HFF-Myc (cell line): ENCODE results near the gene IGLL1.

Experiments used
- DNase-seq: peaks from one replicate; pipeline ENCODE4 v3.0.0-alpha.2; 2011; ENCODE audit warnings: low read depth; ENCODE audit errors: extremely low read depth
- H3K4me3 ChIP-seq: replicated peaks from 2 replicates; pipeline ENCODE4 v1.5.1; 2011; ENCODE audit warnings: low read depth, mild to moderate bottlenecking, control low read depth, low read length
- TF ChIP-seq, protein P1 (sequence below): IDR thresholded peaks from 2 replicates; pipeline ENCODE4 v1.5.1; 2012; ENCODE audit warnings: mild to moderate bottlenecking, low read depth, low read length, control low read depth; ENCODE audit errors: missing control alignments

IGLL1 gene

GRCh38 chr22:23613193-23613972, 33.3 kb upstream of the IGLL1 start:
- TF ChIP-seq, protein P1, sequence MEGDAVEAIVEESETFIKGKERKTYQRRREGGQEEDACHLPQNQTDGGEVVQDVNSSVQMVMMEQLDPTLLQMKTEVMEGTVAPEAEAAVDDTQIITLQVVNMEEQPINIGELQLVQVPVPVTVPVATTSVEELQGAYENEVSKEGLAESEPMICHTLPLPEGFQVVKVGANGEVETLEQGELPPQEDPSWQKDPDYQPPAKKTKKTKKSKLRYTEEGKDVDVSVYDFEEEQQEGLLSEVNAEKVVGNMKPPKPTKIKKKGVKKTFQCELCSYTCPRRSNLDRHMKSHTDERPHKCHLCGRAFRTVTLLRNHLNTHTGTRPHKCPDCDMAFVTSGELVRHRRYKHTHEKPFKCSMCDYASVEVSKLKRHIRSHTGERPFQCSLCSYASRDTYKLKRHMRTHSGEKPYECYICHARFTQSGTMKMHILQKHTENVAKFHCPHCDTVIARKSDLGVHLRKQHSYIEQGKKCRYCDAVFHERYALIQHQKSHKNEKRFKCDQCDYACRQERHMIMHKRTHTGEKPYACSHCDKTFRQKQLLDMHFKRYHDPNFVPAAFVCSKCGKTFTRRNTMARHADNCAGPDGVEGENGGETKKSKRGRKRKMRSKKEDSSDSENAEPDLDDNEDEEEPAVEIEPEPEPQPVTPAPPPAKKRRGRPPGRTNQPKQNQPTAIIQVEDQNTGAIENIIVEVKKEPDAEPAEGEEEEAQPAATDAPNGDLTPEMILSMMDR, result no peak
- no peak overlapping the region for H3K4me3 ChIP-seq
- no peak for DNase-seq

DNA sequence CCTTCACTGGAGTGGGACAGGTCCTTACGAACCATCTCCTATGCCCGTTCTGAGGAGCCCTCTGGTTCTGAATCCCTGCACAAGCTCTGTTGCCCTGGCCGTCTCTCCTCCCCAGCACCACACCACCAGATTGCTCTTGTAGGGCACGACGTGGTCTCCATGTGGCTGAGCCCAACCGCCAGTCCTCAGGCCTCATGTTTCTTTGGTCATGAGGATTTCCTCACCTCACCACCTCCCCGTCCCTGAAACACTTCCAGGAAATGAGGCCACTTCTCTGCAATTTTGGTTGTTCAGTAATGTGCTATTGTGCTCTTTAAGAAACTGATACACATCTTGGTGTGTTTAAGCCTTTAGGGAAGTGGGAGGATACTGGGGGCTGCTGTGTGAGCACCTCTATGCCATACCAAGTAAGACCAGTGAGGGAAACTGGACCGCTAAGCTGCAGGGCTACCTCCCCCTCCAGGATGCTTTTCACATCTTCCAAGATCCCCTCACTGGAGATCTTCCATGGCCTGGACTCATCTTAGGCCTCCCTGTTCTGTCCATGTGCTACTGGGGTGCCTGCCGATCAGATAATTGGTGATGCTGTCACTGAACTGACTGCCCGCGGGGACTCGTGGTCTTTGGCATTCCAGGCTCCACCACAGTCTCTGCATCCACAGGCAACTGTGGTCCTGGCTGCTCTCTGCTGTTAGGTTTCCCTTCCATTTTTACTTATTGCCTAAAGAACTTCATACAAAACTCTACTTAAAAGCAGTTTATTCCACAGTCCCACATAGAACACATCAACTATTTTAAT, 30.1 kb upstream of the IGLL1 start:
- no peak for DNase-seq
- H3K4me3 ChIP-seq, result no peak overlapping the region
- TF ChIP-seq, protein P1, result no peak

DNA sequence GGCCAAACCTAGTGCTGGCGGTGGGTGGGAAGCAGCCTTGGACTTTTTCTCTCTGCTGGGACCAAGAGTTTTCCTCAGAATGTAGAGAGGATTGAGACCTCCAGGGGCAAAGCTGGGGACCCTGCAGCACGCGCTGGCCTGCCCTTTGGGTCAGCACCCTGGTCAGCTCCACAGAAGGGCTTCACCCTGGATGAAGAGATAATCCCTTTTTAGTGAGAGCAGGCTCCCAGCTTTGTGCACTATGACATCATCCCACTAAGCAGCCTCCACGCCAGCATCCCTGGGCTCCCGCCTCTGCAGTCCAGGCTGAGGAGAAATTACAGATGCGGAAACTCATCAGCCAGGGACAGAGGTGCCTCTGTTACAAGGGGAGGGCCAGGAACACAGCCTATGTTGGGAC, 28.5 kb upstream of the IGLL1 start:
- TF ChIP-seq, protein P1, result no peak
- no peak overlapping the region for H3K4me3 ChIP-seq
- DNase-seq, result no peak

DNA sequence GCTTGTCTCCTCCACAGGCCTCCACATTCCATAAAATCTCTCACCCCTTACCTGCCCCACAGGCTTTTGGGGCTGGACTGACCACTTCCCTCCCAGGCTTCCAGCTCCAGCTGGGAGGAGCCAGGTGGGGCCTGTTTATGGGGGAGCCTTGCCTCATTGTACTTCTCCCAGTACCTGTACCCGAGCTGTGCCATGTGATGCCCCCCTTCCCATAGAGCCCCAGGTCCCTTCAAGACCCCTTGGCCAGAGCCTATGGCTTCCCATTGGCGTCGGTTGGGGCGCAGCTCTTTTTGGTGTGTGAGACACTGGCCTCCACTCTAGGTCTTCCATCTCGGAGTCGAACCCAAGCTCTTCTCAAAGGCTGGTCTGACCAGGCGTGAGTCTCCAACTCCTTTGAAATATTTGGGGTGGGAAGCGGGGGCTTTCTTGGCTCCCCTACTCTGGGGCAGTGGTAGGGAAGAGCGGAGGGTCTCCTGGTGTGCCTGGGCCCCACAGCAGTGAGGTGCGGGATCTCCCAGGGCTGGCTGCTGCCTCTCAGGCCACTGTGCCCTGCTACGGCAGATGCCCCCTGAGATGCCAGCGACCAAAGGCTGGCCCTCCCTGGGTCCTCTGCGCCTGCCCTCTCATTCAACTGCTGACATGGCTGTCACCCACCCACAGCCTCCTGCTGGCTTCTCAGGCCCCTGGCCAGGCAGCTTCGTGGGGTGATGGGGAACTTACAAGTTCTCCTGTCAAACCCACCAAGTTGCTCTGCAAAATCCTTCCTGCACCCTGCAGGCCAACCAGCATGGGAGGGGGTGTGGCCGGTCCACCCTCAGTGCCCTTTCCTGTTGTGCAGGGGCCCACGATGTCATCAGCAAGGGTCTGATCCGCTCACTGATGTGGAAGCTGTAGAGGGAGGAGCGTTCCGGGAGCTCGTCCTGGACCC, 26.4 kb upstream of the IGLL1 start:
- TF ChIP-seq, protein P1, result no peak
- H3K4me3 ChIP-seq, result no peak overlapping the region
- DNase-seq, result no peak

DNA sequence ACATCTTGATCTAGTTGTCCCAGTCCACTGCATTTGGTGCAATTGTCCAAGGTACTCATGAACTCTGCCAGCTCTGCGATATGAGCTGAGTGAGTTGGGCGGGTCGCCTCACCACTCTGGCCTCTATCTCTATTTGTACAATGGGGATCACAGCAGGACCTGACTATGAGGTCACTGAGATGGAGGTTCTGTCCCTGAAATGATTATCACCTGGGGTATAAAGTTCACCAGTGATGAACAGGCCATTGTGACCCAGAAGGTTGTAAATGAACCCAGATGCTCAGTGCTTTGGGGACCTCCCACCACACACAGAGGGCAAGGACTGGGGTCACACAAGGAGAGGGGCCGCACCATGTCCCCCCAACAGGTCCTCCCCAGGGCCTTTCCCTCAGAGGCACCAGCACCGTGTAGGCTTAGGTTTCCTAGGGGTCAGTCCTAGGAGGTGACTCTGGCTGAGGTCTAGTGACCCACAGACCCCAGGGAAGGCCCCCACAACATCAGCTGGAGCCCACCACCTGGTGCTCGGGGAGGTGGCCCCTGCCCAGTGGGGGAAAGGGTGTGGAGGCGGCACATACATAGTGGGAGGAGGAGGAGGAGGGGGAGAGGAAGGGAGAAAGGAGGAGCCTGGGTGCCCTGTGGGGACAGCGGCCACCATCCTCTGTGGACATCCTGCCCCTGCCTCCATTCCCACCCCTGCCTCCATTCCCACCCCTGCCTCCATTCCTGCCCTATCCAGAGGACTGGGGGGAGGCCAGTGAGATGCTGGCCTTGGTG, 25.0 kb upstream of the IGLL1 start:
- TF ChIP-seq, protein P1, result no peak
- no peak overlapping the region for H3K4me3 ChIP-seq
- DNase-seq, result no peak

GRCh38 chr22:23603266-23603665, 23.2 kb upstream of the IGLL1 start:
- TF ChIP-seq, protein P1, result no peak
- DNase-seq, result no peak
- H3K4me3 ChIP-seq, result no peak overlapping the region
